ENCODE results near the gene MFRP. TPM values are rescaled to one million over a fixed set of nuclear protein-coding genes. Genes with fewer than 3 reads are reported as not detected.

MFRP gene
- total RNA-seq, 4 donors from 2014 or later, result not detected

DNA sequence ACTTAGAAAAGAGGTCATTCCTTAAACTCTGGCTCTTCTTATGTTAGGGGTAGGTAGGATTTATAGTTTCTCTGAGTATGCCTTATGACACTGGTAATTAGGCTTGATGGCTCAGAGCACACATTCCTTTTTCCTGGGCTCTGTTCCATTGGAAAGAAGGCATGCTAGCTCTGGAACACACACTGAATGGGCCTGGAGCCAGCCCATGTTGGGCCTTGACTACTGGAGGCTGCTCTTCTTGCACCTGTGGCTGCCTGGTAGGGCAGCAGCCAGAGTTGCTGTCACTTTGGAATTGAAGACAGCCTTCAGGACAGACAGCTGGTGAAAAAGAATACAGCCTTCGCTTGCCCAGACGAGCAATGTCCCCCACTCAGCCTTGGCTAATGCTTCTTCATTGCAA lies 47.8 kb downstream of the MFRP start:
- DNase-seq, result no peak
- H3K36me3 ChIP-seq, result peaks cover 6 to 83% (median 14%) of the 10 kb centered on the region in 3 donors
- WGBS, 2 donors, result 75 to 82% methylated on average over 2 of the region's 2 CpGs
- intact Hi-C loops (cut with DNase I), result loop anchor here (10.0 kb wide), 1 partner anchor 94 kb away; the partner anchor contains the start of gene CBL
- H3K4me1 ChIP-seq, result peaks cover 0 to 22% (median 7%) of the 10 kb centered on the region in 3 donors
- peak overlapping the region in 3 of 4 donors; percentile 18 to 47 (median 26) for H3K27ac ChIP-seq
- TF ChIP-seq POLR2A (IDR thresholded peaks at IDR 0.05), result no peak
- TF ChIP-seq, protein P1, sequence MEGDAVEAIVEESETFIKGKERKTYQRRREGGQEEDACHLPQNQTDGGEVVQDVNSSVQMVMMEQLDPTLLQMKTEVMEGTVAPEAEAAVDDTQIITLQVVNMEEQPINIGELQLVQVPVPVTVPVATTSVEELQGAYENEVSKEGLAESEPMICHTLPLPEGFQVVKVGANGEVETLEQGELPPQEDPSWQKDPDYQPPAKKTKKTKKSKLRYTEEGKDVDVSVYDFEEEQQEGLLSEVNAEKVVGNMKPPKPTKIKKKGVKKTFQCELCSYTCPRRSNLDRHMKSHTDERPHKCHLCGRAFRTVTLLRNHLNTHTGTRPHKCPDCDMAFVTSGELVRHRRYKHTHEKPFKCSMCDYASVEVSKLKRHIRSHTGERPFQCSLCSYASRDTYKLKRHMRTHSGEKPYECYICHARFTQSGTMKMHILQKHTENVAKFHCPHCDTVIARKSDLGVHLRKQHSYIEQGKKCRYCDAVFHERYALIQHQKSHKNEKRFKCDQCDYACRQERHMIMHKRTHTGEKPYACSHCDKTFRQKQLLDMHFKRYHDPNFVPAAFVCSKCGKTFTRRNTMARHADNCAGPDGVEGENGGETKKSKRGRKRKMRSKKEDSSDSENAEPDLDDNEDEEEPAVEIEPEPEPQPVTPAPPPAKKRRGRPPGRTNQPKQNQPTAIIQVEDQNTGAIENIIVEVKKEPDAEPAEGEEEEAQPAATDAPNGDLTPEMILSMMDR (IDR thresholded peaks at IDR 0.05), result no peak
- H3K4me3 ChIP-seq, result no peak overlapping the region
- no peaks in the 10 kb centered on the region for H3K9me3 ChIP-seq
- H3K27me3 ChIP-seq, result no peaks in the 10 kb centered on the region

DNA sequence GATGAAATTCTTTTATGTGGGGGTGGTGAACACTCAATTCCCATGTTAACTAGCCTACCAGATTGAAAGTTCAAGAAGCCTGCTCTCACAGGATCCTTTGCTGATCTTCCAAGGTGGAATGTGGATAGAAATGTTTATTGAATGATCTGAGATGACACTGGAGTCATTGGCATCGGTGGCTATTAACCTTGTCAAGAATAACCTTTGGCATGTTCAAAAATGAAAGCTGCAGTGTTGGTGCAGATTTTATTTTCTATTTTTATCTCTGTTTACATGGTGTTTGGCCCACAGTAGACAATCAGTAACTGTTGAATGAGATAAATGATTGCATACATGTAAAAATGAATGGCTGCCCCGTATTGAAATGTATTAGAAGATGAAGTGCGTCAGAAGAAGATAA lies 48.6 kb downstream of the MFRP start:
- Histone ChIP-seq H3K4me1 (peaks cover 0 to 22% (median 7%) of the 10 kb centered on the region in 3 donors), H3K27me3 (no peaks in the 10 kb centered on the region), H3K27ac (peak overlapping the region in 3 of 4 donors; percentile 18 to 47 (median 26)), H3K4me3 (no peak overlapping the region), H3K9me3 (no peaks in the 10 kb centered on the region), H3K36me3 (peaks cover 6 to 83% (median 11%) of the 10 kb centered on the region in 3 donors)
- intact Hi-C loops (cut with DNase I), result loop anchor here (10.0 kb wide), 1 partner anchor 93 kb away; the partner anchor contains the start of gene CBL
- no peak for DNase-seq
- WGBS, 2 donors, result 83 to 88% methylated on average over 3 of the region's 3 CpGs
- TF ChIP-seq POLR2A (IDR thresholded peaks at IDR 0.05), result no peak
- TF ChIP-seq, protein P1 (IDR thresholded peaks at IDR 0.05), result no peak

DNA sequence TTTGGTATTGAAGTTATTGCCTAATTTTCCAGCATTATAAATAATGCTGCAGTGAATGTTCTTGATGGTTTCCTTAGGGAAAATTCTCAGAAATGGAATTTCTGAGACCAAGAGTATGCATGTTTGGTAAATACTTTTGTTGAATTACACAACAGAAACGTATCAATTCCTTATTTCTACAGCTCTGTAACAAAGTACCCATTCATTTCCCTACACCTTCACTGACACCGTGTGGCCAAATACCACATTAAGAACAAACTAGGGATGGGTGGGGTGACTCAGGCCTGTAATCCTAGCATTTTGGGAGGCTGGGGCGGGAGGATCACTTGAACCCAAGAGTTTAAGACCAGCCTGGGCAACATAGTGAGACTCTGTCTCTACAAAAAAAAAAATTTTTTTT lies 51.3 kb downstream of the MFRP start:
- Histone ChIP-seq H3K27ac (no peak overlapping the region), H3K36me3 (peaks cover 6 to 81% (median 6%) of the 10 kb centered on the region in 3 donors), H3K27me3 (no peaks in the 10 kb centered on the region), H3K4me1 (peaks cover 0 to 6% (median 0%) of the 10 kb centered on the region in 3 donors), H3K9me3 (peaks cover 0 to 13% (median 8%) of the 10 kb centered on the region in 3 donors), H3K4me3 (no peak overlapping the region)
- no peak for TF ChIP-seq POLR2A (IDR thresholded peaks at IDR 0.05)
- TF ChIP-seq, protein P1 (IDR thresholded peaks at IDR 0.05), result no peak
- 56% methylated on average over 3 of the region's 3 CpGs for WGBS, 2 donors
- intact Hi-C loops (cut with DNase I), result loop anchor here (10.0 kb wide), 1 partner anchor 90 kb away; the partner anchor contains the start of gene CBL
- no peak for DNase-seq

DNA sequence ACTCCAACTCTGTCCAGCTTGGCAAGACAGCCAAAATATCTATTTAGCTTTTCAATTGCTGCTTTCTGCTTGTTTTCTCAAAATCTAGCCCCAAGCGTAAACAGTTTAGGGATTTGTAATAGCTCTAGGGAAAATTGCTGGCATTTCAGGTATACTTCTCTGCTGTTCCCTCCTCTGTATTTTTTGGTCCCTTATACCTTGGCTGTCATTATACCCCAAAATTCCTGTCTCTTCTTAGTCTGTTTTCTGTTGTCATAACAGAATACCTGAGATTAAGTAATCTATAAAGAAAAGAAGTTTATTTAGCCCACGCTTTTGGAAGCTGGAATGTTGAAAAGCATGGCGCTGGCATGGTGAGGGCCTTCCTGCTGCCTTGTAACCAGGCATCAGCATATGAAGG lies 53.0 kb downstream of the MFRP start:
- peaks cover 0 to 17% (median 8%) of the 10 kb centered on the region in 3 donors for H3K9me3 ChIP-seq
- H3K4me3 ChIP-seq, result no peak overlapping the region
- H3K27ac ChIP-seq, result no peak overlapping the region
- WGBS, 2 donors, result 93 to 95% methylated on average over 3 of the region's 3 CpGs
- intact Hi-C loops (cut with DNase I), result loop anchor here (10.0 kb wide), 1 partner anchor 89 kb away; the partner anchor contains the start of gene CBL
- H3K36me3 ChIP-seq, result peaks cover 0 to 78% (median 4%) of the 10 kb centered on the region in 3 donors
- DNase-seq, result no peak
- H3K27me3 ChIP-seq, result no peaks in the 10 kb centered on the region
- TF ChIP-seq POLR2A (IDR thresholded peaks at IDR 0.05), result no peak
- TF ChIP-seq, protein P1 (IDR thresholded peaks at IDR 0.05), result no peak
- peaks cover 0 to 6% (median 0%) of the 10 kb centered on the region in 3 donors for H3K4me1 ChIP-seq

DNA sequence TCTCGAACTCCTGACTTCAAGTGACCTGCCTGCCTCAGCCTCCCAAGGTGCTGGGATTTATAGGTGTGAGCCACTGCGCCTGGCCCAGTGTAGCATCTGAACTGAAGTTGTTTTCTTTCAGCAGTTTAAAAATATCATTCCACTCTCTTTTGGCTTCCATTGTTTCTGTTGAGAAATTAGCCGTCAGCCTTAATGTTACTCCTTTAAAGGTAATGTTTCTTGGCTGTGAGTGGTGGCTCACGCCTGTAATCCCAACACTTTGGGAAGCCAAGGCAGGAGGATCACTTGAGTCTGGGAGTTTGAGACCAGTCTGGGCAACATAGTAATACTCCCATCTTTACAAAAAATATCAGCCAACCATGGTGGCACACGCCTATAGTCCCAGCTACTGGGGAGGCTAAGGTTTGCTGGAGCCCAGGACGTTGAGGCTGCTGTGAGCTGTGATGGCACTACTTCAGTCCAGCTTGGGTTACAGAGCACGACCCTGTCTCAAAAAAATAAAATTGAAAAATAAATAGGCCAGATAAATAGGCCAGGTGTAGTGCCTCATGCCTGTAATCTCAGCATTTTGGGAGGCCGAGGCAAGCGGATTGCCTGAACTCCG lies 55.5 kb downstream of the MFRP start:
- WGBS, 2 donors, result 96 to 99% methylated on average over 9 to 10 of the region's 10 CpGs
- TF ChIP-seq, protein P1 (IDR thresholded peaks at IDR 0.05), result no peak
- TF ChIP-seq POLR2A (IDR thresholded peaks at IDR 0.05), result no peak
- intact Hi-C loops (cut with DNase I), result loop anchor here (10.0 kb wide), 1 partner anchor 86 kb away; the partner anchor contains the start of gene CBL
- Histone ChIP-seq H3K9me3 (peaks cover 0 to 17% (median 8%) of the 10 kb centered on the region in 3 donors), H3K36me3 (peaks cover 0 to 80% (median 0%) of the 10 kb centered on the region in 3 donors), H3K27ac (no peak overlapping the region), H3K27me3 (no peaks in the 10 kb centered on the region), H3K4me3 (no peak overlapping the region), H3K4me1 (no peaks in the 10 kb centered on the region)
- DNase-seq, result no peak

All from esophagus squamous epithelium (tissue), 5 donors.